CD1c-positive myeloid dendritic cell (primary cell): ENCODE measurements around the gene GHR.

Source experiments
- DNase-seq: peaks from one replicate; pipeline ENCODE4 v3.0.0-alpha.2; 2016; ENCODE audit errors: extremely low spot score

The GHR gene

DNA sequence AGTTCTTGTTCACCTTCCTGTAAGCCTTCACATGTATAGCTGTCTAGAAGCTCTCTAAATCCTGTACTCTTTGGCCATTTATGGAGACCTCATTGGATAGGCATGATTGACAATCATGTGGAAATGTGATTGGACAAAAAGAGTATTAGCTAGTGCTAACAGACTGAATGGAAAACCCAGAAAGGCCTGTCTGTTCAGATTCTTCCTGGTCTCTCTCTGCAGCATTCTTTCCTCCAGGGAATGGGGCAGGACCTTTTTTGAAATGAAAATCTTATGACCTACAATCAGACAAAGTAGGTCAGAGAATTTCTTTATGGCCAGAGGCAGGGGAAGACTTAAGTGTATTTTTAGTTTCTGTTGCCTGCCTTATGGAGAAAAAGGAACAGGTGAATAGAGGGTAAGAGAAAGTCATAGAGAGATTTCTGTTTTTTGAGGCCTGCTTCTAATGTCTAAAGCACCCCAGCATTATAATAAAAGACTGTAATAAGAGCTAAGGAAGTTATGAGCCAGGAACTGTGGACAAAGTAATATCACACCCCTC lies 181.0 kb downstream of the GHR start:
- DNase-seq, result no peak

DNA sequence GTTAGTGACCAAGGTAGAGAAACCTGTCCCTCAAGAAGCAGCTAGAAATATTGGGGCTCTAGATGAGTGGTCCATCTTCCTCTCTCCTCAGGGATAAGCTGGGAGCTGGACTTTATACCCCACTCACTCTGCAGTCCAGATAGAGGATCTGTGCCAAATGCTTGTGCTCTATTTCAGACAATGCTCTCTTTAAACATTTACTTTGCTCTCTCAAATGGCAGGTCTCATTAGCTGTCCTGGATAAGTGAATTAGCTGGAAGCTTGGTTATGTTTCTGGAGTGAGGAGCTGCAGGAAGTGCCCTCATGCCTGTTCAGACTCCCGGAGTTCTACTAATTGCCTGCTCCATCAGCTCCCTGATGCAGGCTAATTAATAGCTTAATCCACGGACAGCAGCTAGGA lies 182.3 kb downstream of the GHR start:
- DNase-seq, result no peak

DNA sequence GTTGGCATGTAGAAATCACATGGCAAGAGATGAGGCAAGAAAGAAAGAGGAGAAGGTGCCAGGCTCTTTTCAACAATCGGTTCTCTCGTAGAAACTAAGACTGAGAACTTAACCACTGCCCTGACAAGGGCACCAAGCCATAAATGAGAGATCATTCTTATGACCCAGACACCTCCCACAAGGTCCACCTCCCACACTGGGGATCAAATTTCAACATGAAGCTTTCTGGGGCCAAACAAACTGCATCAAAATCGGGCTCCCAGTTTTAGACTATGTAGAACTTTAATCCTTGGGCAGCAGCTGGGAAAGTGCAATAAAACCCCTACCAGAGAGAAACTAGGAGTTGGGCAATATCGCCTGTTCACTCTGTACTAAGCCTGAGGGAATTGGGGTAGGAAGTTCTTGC lies 183.2 kb downstream of the GHR start:
- DNase-seq, result no peak

DNA sequence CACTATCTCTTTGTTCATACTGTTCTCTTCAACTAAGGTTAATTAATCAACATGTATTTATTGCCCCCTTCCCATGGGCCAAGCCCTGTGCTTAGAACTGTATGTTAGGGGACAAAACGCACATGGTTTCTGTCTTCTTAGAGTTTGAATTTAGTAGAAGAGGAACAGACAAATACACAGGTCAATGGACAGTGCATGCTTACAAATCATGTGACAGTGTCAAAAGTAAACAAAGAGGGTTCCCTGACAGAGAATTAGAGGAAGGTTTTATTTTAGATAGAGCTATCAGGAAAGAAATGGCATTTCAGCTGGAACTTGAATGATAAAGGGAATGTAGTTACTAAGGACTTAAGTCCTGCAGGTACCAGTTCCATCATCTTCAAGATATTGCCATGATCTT lies 188.2 kb downstream of the GHR start:
- no peak for DNase-seq

DNA sequence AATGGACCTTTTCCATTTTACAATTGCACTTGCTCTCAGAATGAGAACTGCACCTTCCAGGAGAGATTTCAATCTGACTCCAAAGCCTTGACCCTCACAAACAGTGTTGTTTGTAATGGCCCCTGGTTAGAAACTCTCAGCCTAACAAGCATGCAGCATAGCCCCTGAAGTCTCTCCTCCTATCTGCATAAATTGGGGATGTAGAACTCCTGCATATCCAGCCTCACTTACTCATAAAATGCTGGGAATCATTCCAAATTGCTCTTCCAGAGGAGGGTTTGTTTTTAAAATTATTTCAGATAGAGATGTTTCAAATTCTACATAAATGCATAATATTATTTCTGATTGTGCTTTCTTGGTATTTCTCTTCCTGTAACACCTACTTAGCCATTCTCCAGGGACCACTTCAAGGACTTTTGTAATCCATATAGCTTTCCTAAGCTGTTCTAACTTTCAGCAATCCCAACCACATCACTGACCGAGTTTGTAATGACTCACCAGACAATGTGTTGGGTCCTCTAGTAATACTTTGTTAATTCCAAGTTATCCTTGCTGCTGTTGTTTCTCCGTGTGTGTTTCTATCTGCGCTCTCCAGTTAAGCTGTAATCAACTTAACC lies 189.6 kb downstream of the GHR start:
- DNase-seq, result no peak

DNA sequence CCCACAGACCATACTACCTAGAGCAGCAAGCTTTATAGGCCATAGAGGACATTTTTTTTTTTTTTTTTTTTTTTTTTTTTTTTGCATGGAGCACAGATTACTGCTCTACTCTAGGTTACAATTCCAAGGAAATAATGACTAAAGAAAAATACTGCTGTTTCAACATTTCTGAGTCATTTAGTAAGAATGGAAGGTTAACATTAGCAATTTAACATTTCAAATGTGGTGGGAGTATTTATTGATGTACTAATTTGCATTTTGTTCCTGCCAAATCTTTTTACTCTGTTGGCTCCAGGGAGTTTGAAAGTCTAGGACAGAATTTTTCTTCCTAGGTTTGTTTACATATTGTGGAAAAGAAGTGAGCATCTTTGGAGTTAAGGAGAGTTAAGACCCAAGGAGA lies 191.3 kb downstream of the GHR start:
- no peak for DNase-seq

DNA sequence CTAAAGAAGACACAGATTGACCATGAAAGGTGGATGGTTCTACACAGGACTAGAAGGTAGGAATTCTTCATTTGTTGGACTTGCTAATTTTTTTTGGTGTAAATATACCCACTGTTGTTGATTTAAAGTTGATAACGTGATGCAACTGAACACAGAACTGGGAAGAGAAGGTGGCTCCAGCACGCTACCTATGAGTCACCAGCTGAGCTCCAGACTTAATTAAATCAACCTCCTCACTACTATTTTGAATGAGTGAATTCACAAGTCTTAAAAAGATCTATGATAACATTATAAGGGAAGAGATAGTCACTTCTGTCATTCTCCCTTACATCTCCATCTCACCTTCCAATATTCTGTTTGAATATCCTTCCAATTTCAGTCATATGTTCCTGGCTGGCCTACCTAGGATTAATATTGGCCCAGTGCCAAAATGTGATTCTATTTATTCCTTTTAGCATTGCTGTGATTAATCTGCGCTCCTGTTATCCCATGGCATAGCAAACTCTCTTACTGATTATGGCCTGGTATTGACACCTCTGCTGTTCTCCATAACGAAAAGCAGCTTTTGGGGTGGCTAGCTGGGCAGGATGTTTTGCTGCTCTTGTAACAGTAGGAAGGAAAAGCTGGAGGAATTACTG lies 197.5 kb downstream of the GHR start:
- DNase-seq, result no peak

DNA sequence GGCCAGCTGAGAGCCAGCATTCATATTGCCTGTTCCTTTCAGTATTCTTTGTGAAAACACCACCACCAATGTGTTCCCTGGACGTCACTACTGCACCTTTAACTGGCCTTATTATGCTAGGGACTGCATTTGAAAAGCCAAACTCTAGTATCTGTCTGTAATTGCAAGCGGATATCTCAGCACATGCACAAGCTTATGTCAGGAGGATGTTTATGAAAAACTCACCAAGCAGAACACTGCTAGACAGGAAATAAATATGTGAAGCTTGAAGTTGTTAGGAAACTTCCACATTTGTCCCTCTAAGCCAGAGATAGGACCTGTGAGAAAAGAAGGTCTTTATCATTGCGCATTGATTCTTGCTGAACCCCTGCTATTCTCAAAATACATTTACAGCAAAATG lies 198.0 kb downstream of the GHR start:
- no peak for DNase-seq

DNA sequence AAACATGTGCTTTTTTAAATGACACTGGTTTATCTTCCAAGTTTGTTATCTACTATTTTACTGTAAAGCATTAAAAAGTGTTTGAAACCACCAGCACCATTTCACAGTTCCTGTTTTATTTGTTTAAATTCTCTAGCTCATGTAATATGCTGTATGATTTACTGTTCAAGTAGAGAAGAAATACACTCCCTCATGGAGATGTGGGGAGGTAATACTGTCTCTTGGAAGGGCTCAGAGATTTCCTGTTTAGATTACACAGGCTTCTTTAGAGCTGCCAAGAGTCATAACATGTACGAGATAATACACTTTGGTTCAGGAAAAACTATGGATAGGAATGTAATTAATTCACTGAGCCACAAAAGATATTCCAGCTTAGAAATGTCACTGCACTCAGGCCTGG lies 198.4 kb downstream of the GHR start:
- DNase-seq, result no peak

DNA sequence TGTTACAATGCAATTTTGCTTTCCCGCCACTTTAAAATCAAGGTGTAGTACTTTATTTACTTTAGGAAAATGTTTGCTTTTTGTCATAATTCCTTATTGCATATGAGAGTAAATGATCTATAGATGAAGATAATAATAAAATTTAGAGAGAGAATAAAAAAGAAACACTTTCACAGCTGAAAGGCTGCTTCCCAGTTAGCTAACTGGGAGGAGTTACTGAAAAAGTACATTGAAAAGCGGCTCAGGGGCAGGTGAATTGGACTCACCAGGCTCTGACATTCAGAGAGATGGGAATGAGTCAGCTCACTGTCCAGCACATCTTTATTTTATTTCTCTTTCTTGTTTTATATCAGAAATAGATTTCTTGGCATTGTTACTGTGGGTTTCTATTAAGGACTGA lies 201.7 kb downstream of the GHR start:
- no peak for DNase-seq

DNA sequence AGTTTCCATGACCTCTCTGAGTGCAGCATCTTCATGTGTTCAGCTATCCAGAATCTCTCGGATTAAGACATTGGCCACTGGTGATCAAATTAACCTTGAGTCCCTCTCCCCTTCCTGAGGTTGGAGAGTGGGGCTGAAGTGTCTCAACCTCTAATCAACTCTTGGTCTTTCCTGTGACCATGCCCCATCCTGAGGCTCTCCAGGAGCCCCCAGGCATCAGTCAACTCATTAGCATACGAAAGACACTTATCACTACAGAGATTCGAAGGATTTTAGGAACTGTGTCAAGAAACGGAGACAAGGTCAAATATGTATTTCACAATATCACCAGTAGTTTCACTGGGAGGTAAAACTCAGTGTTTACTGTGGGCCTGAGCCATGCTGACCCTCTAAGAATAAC lies 203.2 kb downstream of the GHR start:
- no peak for DNase-seq

DNA sequence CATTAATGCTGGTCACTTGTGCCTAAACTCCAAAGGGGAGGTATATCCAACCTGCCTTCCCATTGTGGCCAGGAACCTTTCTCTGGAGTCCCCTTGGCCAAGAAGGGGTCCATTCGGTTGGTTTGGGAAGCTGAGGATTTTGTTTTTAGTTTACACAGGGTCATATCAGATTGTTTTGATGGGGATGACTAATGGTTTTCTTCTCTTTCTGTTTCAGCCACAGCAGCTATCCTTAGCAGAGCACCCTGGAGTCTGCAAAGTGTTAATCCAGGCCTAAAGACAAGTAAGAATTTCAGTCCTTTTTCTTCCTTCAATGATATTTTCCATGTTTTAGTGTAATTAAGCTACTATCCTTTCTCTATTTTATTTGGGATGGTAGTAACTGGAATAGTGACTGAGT lies 205.6 kb downstream of the GHR start:
- DNase-seq, result no peak

DNA sequence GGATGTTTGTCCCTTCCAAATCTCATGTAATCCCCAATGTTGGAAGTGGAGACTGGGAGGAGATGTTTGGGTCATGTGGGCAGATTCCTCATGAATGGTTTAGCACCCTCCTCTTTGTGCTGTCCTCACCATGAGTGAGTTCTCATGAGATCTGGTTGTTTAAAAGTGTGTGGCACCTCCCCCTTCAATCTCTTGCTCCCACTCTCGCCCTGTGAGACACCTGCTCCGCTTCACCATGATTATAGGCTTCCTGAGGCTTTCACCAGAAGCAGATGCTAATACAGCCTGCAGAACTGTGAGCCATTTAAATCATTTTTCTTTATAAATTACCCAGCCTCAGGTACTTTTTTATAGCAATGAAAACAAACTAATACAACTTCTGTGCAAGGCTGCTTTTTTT lies 206.0 kb downstream of the GHR start:
- no peak for DNase-seq

DNA sequence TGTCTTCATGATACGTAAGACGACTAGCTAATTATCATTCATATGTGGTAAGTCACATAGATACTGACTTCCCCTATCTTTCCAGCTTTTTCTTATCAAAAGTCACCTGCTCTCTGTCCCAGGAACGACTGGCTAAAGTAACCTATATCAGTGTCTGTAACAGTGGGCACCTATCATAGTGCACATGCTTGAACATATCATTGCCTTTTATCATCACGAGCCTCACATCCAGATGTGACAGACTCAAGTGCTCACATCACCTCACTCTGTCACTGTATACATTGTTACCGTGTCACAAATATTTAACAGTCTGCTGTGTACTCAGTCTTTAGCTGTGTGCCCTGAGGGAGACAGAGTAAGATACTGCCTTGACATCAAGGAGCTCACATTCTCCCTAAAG lies 208.0 kb downstream of the GHR start:
- no peak for DNase-seq

DNA sequence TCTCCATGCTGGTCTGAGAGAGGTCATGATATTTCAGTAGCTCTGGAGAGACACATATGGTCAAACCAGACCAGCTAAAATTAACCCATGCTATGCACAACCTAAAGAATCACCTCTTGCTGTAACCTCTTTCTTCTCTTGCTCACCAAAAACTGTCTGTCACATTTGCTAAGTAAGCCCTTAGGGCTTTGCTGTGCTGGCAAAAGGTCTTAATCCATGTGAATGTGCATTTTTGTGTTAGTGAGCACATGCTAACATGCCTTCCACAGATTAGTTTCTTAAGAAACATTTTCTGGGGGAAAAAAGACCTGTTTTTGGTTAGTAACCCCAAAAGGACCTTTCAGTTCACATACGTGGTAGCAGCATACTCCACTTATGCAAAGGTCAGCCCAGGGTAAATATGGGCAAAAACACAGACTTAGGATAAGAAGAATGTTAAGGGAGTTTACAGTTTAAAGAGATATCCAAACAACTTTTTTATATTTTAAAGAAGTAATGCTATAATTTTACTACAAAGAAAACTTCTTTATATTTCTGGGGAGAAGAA lies 209.2 kb downstream of the GHR start:
- DNase-seq, result no peak

DNA sequence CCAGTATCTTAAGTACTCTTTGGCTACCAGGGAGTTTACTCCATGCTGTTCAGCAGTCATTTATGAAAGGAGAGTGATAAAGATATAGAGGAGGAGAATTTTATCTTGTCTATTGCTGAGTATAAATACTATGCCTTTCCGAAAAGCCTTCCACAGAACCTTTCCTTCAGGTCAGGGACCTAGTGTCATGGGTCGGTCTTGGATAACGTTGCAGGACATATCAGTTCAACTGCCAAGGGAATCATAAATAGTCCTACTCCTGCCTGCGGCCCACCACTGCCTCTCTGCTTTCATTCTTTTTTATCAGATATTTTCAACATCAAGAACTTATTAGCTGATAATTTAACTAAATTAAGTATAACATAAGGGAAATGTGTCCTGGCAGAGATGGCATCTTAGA lies 211.3 kb downstream of the GHR start:
- no peak for DNase-seq

DNA sequence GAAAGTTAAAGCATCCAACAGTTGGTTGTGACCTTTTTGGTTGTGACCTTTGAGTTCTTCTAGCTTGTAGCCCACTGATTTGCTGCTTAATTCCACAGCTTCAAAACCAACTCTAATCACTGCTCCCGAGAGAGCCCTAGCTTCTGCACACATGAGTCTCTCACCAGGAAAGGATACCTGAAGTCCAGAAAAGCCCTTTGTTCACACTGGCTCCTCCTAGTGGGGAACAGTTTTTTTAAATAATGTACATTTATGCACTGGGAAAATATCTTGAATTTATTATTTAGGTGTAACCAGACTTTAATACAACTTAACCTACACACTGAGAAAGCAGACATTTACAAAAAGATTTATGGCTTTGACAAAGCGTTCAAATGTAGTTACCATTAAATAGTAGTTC lies 213.2 kb downstream of the GHR start:
- no peak for DNase-seq

DNA sequence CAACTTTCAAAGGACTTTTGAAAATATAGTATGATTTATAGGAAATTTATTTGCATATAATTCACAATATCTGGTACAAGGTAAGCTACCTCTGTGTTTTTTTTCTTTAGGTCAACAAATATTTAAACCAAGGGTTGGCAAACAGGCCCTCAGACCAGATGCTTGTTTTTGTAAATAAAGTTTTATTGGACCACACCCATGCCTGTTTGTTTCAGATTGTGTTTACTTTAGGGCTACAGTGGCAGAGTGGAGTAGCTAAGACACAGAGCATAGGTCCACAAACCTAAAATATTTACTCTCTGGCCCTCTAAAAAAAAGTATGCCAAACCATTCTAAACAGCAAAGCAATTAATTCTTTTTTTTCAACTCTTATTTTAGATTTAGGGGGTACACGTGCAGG lies 213.7 kb downstream of the GHR start:
- no peak for DNase-seq

DNA sequence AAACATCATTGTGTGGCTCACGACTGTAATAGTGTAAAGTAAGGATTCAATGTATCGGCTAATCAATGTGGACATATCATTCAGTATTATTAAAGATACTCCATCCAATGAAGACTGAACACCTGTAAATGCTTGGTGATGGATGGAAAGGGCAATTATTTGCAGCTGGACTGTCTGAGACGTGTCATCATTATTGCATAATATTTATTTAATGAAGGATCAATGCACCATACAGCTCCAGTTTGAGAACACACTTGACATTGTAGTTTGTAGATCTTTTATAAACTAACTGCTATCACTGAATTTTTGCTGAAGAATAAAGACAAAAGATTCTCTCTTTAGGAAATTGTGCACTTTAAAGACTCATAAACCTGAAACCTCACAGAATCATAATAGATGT lies 215.7 kb downstream of the GHR start:
- DNase-seq, result no peak

DNA sequence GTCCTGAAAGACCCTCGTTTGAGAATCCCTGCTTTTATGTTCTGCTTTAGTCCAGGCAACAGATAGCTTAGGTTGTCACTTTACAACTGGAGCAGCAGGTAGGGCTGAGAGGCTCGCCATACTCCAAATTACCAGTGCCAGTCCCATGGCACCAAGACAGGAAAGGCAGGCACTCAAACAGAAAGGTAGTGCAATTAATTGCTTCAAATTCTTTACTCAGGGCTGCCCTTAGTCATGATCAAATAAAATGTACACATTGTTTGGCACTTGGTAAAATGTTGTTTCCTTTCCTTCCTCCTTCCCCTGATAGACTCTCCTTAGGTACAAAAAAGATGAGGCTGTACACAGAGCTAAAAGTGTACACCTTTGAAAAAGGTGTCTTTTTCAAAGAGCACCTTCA lies 217.6 kb downstream of the GHR start:
- DNase-seq, result no peak

DNA sequence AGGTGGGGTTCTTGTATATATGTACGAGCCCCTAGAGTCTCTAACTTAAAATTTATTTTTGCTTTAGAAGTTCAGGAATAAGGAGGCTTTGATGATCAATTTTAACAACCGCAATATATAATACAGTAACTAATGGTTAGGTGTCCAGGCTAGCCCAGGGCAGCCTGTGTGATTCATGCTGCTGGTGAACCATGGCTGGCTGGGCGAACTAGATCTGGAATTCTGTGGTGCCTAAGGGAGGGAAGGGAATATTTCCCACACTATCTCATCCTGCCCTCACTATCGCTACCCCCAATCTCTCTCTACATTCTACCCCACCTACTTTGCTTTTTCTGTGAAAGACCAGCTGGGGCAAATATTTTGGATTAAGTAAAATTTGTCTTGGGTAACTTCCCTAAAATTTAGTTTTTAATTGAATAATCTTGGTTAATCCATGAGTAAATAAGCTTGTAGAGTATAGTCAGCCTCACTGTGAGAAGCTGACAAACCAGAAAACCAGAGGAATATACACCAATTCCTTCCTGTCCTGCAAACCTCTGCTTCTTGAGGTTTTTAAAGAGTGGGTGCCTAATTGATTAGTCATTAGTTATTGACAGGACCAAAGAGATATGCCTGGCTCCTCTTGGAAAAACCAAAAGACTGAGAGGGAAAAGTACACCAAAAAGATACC lies 218.2 kb downstream of the GHR start:
- no peak for DNase-seq

DNA sequence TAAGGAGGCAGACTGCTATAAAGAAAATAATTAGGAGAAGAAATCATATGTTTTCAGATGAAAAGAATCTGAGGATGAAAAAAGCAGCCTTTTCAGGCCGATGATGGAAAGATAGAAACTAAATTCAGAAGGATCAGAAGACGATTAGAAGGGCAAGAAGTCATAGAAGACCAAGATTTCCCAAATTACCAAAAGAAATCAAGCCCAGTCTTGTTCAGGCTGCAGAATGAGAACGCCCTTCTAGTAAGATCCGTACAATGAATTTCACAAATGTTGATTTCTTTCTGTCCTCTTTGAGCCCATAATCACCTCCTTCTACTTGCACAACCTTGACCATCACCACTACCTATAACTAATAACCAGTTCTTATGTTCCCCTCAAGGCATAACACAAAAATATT lies 218.8 kb downstream of the GHR start:
- DNase-seq, result no peak

DNA sequence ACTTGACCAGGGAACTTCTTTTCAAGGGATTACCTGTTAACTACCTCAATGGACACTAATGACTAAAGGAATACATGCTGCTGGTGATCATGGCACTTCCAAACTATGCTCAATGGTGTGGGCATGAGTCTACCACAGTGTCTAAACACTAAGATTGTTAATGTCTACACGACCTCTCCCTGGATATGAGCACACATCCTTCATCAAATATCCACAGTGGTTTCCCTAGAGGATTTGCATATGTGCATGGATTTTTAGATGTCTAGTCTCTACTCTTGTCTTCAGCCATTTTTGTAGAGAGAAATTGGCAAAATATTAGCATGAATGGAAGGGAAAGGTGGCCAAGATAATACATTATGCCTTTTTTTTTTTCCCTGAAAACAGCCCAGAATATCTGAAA lies 220.1 kb downstream of the GHR start:
- no peak for DNase-seq
